A673 (cell line): Measurements from ENCODE around the gene SDK1. TPM values are rescaled to one million over a fixed set of nuclear protein-coding genes. Genes with fewer than 3 reads are reported as not detected.

Experiments used
- BruUV-seq: library from RNA; stranded (reverse); fragments of 400-500 nt; replicated peaks from 2 replicates; lab custom pipeline; 2021; lab: Mats Ljungman, UMichigan
- CTCF ChIA-PET: fragments of 300-600 bp; sonication (Branson Sonifier 250); formaldehyde crosslinking; loops from one replicate; lab custom pipeline; 2022; ENCODE audit warnings: antibody characterized with exemption; lab: Charles Lee
- POLR2A ChIA-PET: fragments of 300-600 bp; sonication (Branson Sonifier 250); formaldehyde crosslinking; loops from one replicate; lab custom pipeline; 2022; ENCODE audit warnings: antibody characterized with exemption; ENCODE audit not compliant: low non-redundant PET; lab: Charles Lee
- DNase-seq: peaks from one replicate; pipeline ENCODE4 v3.0.0-alpha.2; 2015; ENCODE audit warnings: low spot score
- H3K27ac ChIP-seq: fragments of 200-600 bp; sonication (generic); 2 replicates; pipeline ENCODE4 v1.5.1; 2016; ENCODE audit warnings: mixed run types, low read depth, mild to moderate bottlenecking, mixed read lengths, antibody characterized with exemption, low read length; ENCODE audit not compliant: poor library complexity, severe bottlenecking
- H3K27me3 ChIP-seq: fragments of 200-600 bp; sonication (generic); replicated peaks from 2 replicates; pipeline ENCODE4 v1.6.1; 2017; ENCODE audit warnings: mixed run types, low read depth, mild to moderate bottlenecking, mixed read lengths, antibody characterized with exemption, low read length; ENCODE audit not compliant: insufficient read depth, poor library complexity
- H3K36me3 ChIP-seq: fragments of 200-600 bp; sonication (generic); 2 replicates; pipeline ENCODE4 v1.6.1; 2016; ENCODE audit warnings: mixed run types, mild to moderate bottlenecking, mixed read lengths, antibody characterized with exemption, low read length; ENCODE audit not compliant: insufficient read depth, poor library complexity, severe bottlenecking
- H3K4me1 ChIP-seq: fragments of 200-600 bp; sonication (generic); 2 replicates; pipeline ENCODE4 v1.6.1; 2017; ENCODE audit warnings: mixed run types, mild to moderate bottlenecking, mixed read lengths, antibody characterized with exemption, low read length; ENCODE audit not compliant: insufficient read depth, poor library complexity, severe bottlenecking
- H3K4me3 ChIP-seq: fragments of 200-600 bp; sonication (generic); 2 replicates; pipeline ENCODE4 v1.5.1; 2016; ENCODE audit warnings: low read depth, mixed run types, mild to moderate bottlenecking, mixed read lengths, low read length; ENCODE audit not compliant: poor library complexity, severe bottlenecking
- H3K9me3 ChIP-seq: fragments of 200-600 bp; sonication (generic); 2 replicates; pipeline ENCODE4 v1.6.1; 2016; ENCODE audit warnings: mixed run types, low read depth, mild to moderate bottlenecking, mixed read lengths, antibody characterized with exemption, low read length; ENCODE audit not compliant: poor library complexity, severe bottlenecking
- CTCF ChIP-seq: fragments of 300-800, 200-600 bp; sonication (generic); conservative IDR thresholded peaks from 2 replicates; pipeline ENCODE4 v1.5.1; 2017; ENCODE audit warnings: low read depth, mild to moderate bottlenecking, antibody characterized with exemption, low read length, moderate library complexity, mixed read lengths
- EZH2 ChIP-seq: fragments of 200-600 bp; sonication (generic); IDR thresholded peaks from 2 replicates; pipeline ENCODE4 v1.6.1; 2017; ENCODE audit warnings: borderline replicate concordance, low read depth, mild to moderate bottlenecking, mixed read lengths, antibody characterized with exemption, low read length; ENCODE audit not compliant: poor library complexity, severe bottlenecking
- intact Hi-C: fragments of 100-400 bp; cut with micrococcal nuclease; formaldehyde crosslinking; loops from one replicate; pipeline ENCODE4 v1.10.0; 2022; ENCODE audit not compliant: unreplicated experiment
- total RNA-seq: library from RNA; stranded (reverse); gene quantifications from 2 replicates; pipeline ENCODE4 v1.2.3, GENCODE V29; 2021

SDK1 gene
- total RNA-seq, 1 experiment from 2014 or later = 14.7 TPM

DNA sequence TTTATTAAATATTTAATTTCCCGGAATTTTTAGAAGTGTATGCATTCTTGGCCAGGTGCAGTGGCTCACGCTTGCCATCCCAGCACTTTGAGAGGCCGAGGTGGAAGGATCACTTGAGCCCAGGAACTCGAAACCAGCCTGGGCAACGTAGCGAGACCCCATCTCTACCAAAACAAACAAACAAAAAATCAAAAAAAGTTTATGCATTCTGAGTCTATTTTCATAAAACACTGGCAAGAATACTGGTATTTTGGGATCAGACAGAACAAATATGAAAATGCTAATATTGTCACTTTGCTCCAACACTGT, 940.2 kb downstream of the SDK1 start:
- ChIA-PET CTCF (no interaction called here), POLR2A (no interaction called here)
- Histone ChIP-seq H3K36me3 (no peaks in the 10 kb centered on the region), H3K27me3 (no peaks in the 10 kb centered on the region), H3K9me3 (no peaks in the 10 kb centered on the region), H3K4me1 (no peaks in the 10 kb centered on the region), H3K4me3 (no peak overlapping the region), H3K27ac (no peak overlapping the region)
- BruUV-seq = no TSS peak
- DNase-seq = no peak
- TF ChIP-seq CTCF = no peak
- TF ChIP-seq EZH2 = no peak
- intact Hi-C loops = no loop called here

- H3K4me3 ChIP-seq = no peak overlapping the region
- no peak overlapping the region for H3K27ac ChIP-seq
- no peaks in the 10 kb centered on the region for H3K4me1 ChIP-seq
- TF ChIP-seq CTCF = no peak
- no peak for TF ChIP-seq EZH2
- H3K36me3 ChIP-seq = no peaks in the 10 kb centered on the region
- POLR2A ChIA-PET = no interaction called here
- CTCF ChIA-PET = no interaction called here
- DNase-seq = no peak
- H3K27me3 ChIP-seq = no peaks in the 10 kb centered on the region
- intact Hi-C loops = no loop called here
- H3K9me3 ChIP-seq = no peaks in the 10 kb centered on the region
- no TSS peak for BruUV-seq
These were observed 940.7 kb downstream of the SDK1 start for GRCh38 chr7:4241791-4242190.

DNA sequence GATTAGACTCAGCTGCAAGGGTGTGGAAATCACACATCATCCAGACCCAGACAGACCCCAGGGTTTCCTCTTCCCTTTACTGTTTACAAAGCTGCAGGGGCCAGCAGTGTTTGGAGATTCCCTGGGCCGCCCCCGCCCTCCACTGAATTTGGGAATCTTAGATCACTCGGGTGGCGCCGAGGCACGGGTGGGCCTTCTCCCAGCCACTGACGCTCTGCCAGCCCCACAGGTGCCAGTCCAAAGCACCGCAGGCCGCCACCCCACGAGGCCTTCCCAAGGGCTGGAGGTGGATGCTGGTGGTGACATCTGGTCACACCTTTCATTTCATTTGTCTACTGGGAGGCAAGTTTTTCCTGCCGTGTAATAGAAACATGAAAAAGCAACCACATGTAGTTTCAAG, 941.7 kb downstream of the SDK1 start:
- Histone ChIP-seq H3K36me3 (no peaks in the 10 kb centered on the region), H3K4me1 (no peaks in the 10 kb centered on the region), H3K4me3 (no peak overlapping the region), H3K27ac (no peak overlapping the region), H3K9me3 (no peaks in the 10 kb centered on the region), H3K27me3 (no peaks in the 10 kb centered on the region)
- no peak for DNase-seq
- CTCF ChIA-PET = no interaction called here
- no peak for TF ChIP-seq CTCF
- no peak for TF ChIP-seq EZH2
- intact Hi-C loops = no loop called here
- POLR2A ChIA-PET = no interaction called here
- no TSS peak for BruUV-seq
